ENCODE data around the gene C6orf118. TPM values are rescaled to one million over a fixed set of nuclear protein-coding genes. Genes with fewer than 3 reads are reported as not detected.

The C6orf118 gene
- total and polyA plus RNA-seq, 2 of the 8 experiments (the other 6 are each of a cell fraction or from before 2014, with no cell fraction given): 0.35 to 0.58 TPM

GRCh38 chr6:165243801-165244200 lies 65.6 kb downstream of the C6orf118 start:
- ChIA-PET CTCF (ENCODE audit: partially characterized antibody) (interaction anchor here (0.5 to 6.3 kb wide), 5 partner anchors 12 to 722 kb away, joined by 3 to 52 read pairs (median 3); no protein-coding TSS in a partner anchor), POLR2A (ENCODE audit: partially characterized antibody) (no interaction called here)
- DNase-seq (ENCODE audit: low read depth in 1 of 2, low spot score in 2 of 2) (no peak), FAIRE-seq (no peak)
- H4K8ac ChIP-seq (ENCODE audit: extremely low read depth, insufficient read depth, low read length): no peak overlapping the region
- no peak overlapping the region for H2AK5ac ChIP-seq (ENCODE audit: low read depth, low read length)
- no peak overlapping the region for H2BK12ac ChIP-seq (ENCODE audit: low read depth, low read length)
- H3K23ac ChIP-seq (ENCODE audit: insufficient read length): no peak overlapping the region
- no peak overlapping the region for H3K27ac ChIP-seq (ENCODE audit: low read depth, low read length)
- H3K36me3 ChIP-seq (ENCODE audit: control insufficient read depth in 2 of 4, insufficient read depth in 4 of 4, low read length in 3 of 4): no peaks in the 10 kb centered on the region
- no peak for TF ChIP-seq CEBPB (IDR thresholded peaks at IDR 0.05; ENCODE audit: low read depth, low read length)
- no peak for TF ChIP-seq MAX (IDR thresholded peaks at IDR 0.05)
- no peak overlapping the region for H3K4ac ChIP-seq (replicated peaks; ENCODE audit: insufficient read length, low read depth, low read length)
- no peak overlapping the region for H3K14ac ChIP-seq (ENCODE audit: insufficient read length)
- no peak overlapping the region for H2BK120ac ChIP-seq (replicated peaks; ENCODE audit: low read depth, low read length)
- no peaks in the 10 kb centered on the region for H4K20me1 ChIP-seq (replicated peaks in 1 of 2; ENCODE audit: control insufficient read depth in 1 of 2, insufficient read depth in 2 of 2, low read length in 2 of 2)
- H2AFZ ChIP-seq (ENCODE audit: low read length): no peak overlapping the region
- no peaks in the 10 kb centered on the region for H3K79me1 ChIP-seq (ENCODE audit: low read depth, low read length)
- no peak overlapping the region for H4K5ac ChIP-seq (ENCODE audit: insufficient read length, low read depth, low read length)
- H3K9ac ChIP-seq (replicated peaks in 1 of 4; ENCODE audit: extremely low read depth in 1 of 4, low read depth in 3 of 4, low read length in 3 of 4): no peak overlapping the region
- no peak overlapping the region for H3K4me2 ChIP-seq (ENCODE audit: insufficient read depth in 1 of 2, low read depth in 2 of 2, low read length in 2 of 2)
- H3K18ac ChIP-seq (ENCODE audit: extremely low read depth, low read length): no peak overlapping the region
- no peaks in the 10 kb centered on the region for H3K9me3 ChIP-seq (ENCODE audit: insufficient read depth in 2 of 2, low read depth in 1 of 2, low read length in 1 of 2)
- H2BK5ac ChIP-seq (ENCODE audit: low read depth, low read length): no peak overlapping the region
- no peaks in the 10 kb centered on the region for H3K79me2 ChIP-seq (ENCODE audit: control insufficient read depth in 1 of 2, insufficient read depth in 2 of 2, low read length in 2 of 2)
- peaks cover 0 to 7% (median 4%) of the 10 kb centered on the region in 4 experiments; a peak in 3 of 7 replicates for H3K4me1 ChIP-seq (replicated peaks in 1 of 4; ENCODE audit: control insufficient read depth in 3 of 4, insufficient read depth in 4 of 4, low read length in 3 of 4)
- H3K4me3 ChIP-seq (ENCODE audit: extremely low read depth in 1 of 4, insufficient read depth in 2 of 4, low read depth in 3 of 4, low read length in 4 of 4): no peak overlapping the region
- H3K56ac ChIP-seq (replicated peaks; ENCODE audit: insufficient read length, low read depth, low read length): no peak overlapping the region
- H2BK20ac ChIP-seq (ENCODE audit: low read length): peak overlapping the region; percentile 77; the same call in 1 of the 2 replicates
- no peak overlapping the region for H2BK15ac ChIP-seq (ENCODE audit: low read length)
- H4K91ac ChIP-seq (replicated peaks; ENCODE audit: insufficient read length, low read length): peak overlapping the region; percentile 77
- 94% methylated on average over 5 of the region's 5 CpGs; no CpG with 5 or more reads in 1 of the 2 experiments for WGBS, 2 experiments (ENCODE audit: extremely low coverage in 1 of 2, insufficient coverage in 1 of 2, insufficient read length in 1 of 2, insufficient replicate concordance in 2 of 2, low coverage in 1 of 2, low lambda C conversion rate in 2 of 2, missing lambda C conversion rate in 1 of 2)
- no peaks in the 10 kb centered on the region for H3K23me2 ChIP-seq (ENCODE audit: low read depth, low read length)
- no peaks in the 10 kb centered on the region for H3K27me3 ChIP-seq (replicated peaks in 1 of 4; ENCODE audit: control insufficient read depth in 3 of 4, extremely low read depth in 1 of 4, insufficient read depth in 3 of 4, low read length in 3 of 4)
